ENCODE data around the gene BCL10.
A peak's percentile ranks its signal among the peaks of the same experiment; 100 is the strongest.

The BCL10 gene

GRCh38 chr1:85313888-85314696 is 37.7 kb upstream of the BCL10 start:
- no peaks in the 10 kb centered on the region for H3K9me3 ChIP-seq (ENCODE audit: control insufficient read depth, insufficient read depth, low read length)
- TF ChIP-seq CTCF (IDR thresholded peaks at IDR 0.05; ENCODE audit: low read depth, low read length, poor library complexity, severe bottlenecking) (no peak), EZH2phosphoT487 (IDR thresholded peaks at IDR 0.05; ENCODE audit: borderline replicate concordance, low read length) (no peak)
- H3K4me2 ChIP-seq (ENCODE audit: low read length) = no peak overlapping the region
- no peak overlapping the region for H3K4me3 ChIP-seq (ENCODE audit: low read length)
- H3K36me3 ChIP-seq (ENCODE audit: control insufficient read depth, low read length) = no peaks in the 10 kb centered on the region
- H3F3A ChIP-seq (ENCODE audit: control insufficient read depth, insufficient read depth) = no peaks in the 10 kb centered on the region
- H3K27me3 ChIP-seq (ENCODE audit: control insufficient read depth, low read length) = peaks cover 9% of the 10 kb centered on the region
- no peak overlapping the region for H3K27ac ChIP-seq (ENCODE audit: low read depth, low read length)
- H3K9me2 ChIP-seq (replicated peaks; ENCODE audit: control insufficient read depth, low read length) = no peaks in the 10 kb centered on the region
- no peaks in the 10 kb centered on the region for H4K20me1 ChIP-seq (ENCODE audit: control insufficient read depth, insufficient read depth, low read depth, low read length)
- no peaks in the 10 kb centered on the region for H3K79me2 ChIP-seq (ENCODE audit: control insufficient read depth, low read length)
- no peaks in the 10 kb centered on the region for H3K4me1 ChIP-seq (ENCODE audit: control insufficient read depth, low read length)

GRCh38 chr1:85311818-85312217 is 35.4 kb upstream of the BCL10 start:
- peaks cover 16% of the 10 kb centered on the region for H3K27me3 ChIP-seq (ENCODE audit: control insufficient read depth, low read length)
- H3K4me3 ChIP-seq (ENCODE audit: low read length) = no peak overlapping the region
- H3K4me2 ChIP-seq (ENCODE audit: low read length) = no peak overlapping the region
- H3K79me2 ChIP-seq (ENCODE audit: control insufficient read depth, low read length) = no peaks in the 10 kb centered on the region
- no peaks in the 10 kb centered on the region for H3K9me3 ChIP-seq (ENCODE audit: control insufficient read depth, insufficient read depth, low read length)
- peaks cover 5% of the 10 kb centered on the region for H3K4me1 ChIP-seq (ENCODE audit: control insufficient read depth, low read length)
- H3K27ac ChIP-seq (ENCODE audit: low read depth, low read length) = no peak overlapping the region
- H4K20me1 ChIP-seq (ENCODE audit: control insufficient read depth, insufficient read depth, low read depth, low read length) = no peaks in the 10 kb centered on the region
- H3F3A ChIP-seq (ENCODE audit: control insufficient read depth, insufficient read depth) = no peaks in the 10 kb centered on the region
- no peak for TF ChIP-seq EZH2phosphoT487 (IDR thresholded peaks at IDR 0.05; ENCODE audit: borderline replicate concordance, low read length)
- no peak for TF ChIP-seq CTCF (IDR thresholded peaks at IDR 0.05; ENCODE audit: low read depth, low read length, poor library complexity, severe bottlenecking)
- no peaks in the 10 kb centered on the region for H3K36me3 ChIP-seq (ENCODE audit: control insufficient read depth, low read length)
- no peaks in the 10 kb centered on the region for H3K9me2 ChIP-seq (replicated peaks; ENCODE audit: control insufficient read depth, low read length)

GRCh38 chr1:85308833-85309350 is 32.5 kb upstream of the BCL10 start:
- peak overlapping the region; percentile 43; the same call in 1 of the 2 replicates for H3K4me2 ChIP-seq (ENCODE audit: low read length)
- no peaks in the 10 kb centered on the region for H3F3A ChIP-seq (ENCODE audit: control insufficient read depth, insufficient read depth)
- no peaks in the 10 kb centered on the region for H3K36me3 ChIP-seq (ENCODE audit: control insufficient read depth, low read length)
- H3K9me3 ChIP-seq (ENCODE audit: control insufficient read depth, insufficient read depth, low read length) = no peaks in the 10 kb centered on the region
- no peak overlapping the region for H3K27ac ChIP-seq (ENCODE audit: low read depth, low read length)
- no peaks in the 10 kb centered on the region for H3K79me2 ChIP-seq (ENCODE audit: control insufficient read depth, low read length)
- peaks cover 16% of the 10 kb centered on the region for H3K27me3 ChIP-seq (ENCODE audit: control insufficient read depth, low read length)
- peaks cover 5% of the 10 kb centered on the region for H3K4me1 ChIP-seq (ENCODE audit: control insufficient read depth, low read length)
- H3K4me3 ChIP-seq (ENCODE audit: low read length) = no peak overlapping the region
- H4K20me1 ChIP-seq (ENCODE audit: control insufficient read depth, insufficient read depth, low read depth, low read length) = no peaks in the 10 kb centered on the region
- H3K9me2 ChIP-seq (replicated peaks; ENCODE audit: control insufficient read depth, low read length) = no peaks in the 10 kb centered on the region
- TF ChIP-seq CTCF (IDR thresholded peaks at IDR 0.05; ENCODE audit: low read depth, low read length, poor library complexity, severe bottlenecking) (no peak), EZH2phosphoT487 (IDR thresholded peaks at IDR 0.05; ENCODE audit: borderline replicate concordance, low read length) (no peak)
